Ishikawa (cell line): Measurements from ENCODE around the gene ZMIZ1.

Experiments used
- CEBPB ChIP-seq: IDR thresholded peaks from 2 replicates; pipeline ENCODE4 v1.6.1; 2012
- CREB1 ChIP-seq: IDR thresholded peaks from 2 replicates; pipeline ENCODE4 v1.6.1; 2012; ENCODE audit warnings: low read depth
- EGR1 ChIP-seq: IDR thresholded peaks from 2 replicates; pipeline ENCODE4 v1.6.1; 2012
- EP300 ChIP-seq: IDR thresholded peaks from 2 replicates; pipeline ENCODE4 v1.6.1; 2012; ENCODE audit warnings: borderline replicate concordance
- FOXM1 ChIP-seq: IDR thresholded peaks from 2 replicates; pipeline ENCODE4 v1.6.1; 2012; ENCODE audit warnings: low read depth, borderline replicate concordance
- NFIC ChIP-seq: IDR thresholded peaks from 2 replicates; pipeline ENCODE4 v1.6.1; 2012
- RAD21 ChIP-seq: IDR thresholded peaks from 2 replicates; pipeline ENCODE4 v1.6.1; 2012; ENCODE audit warnings: low read depth
- TAF1 ChIP-seq: IDR thresholded peaks from 2 replicates; pipeline ENCODE4 v1.6.1; 2012; ENCODE audit warnings: low read depth, mild to moderate bottlenecking
- TCF12 ChIP-seq: IDR thresholded peaks from 2 replicates; pipeline ENCODE4 v1.6.1; 2012; ENCODE audit warnings: low read depth
- TEAD4 ChIP-seq: IDR thresholded peaks from 2 replicates; pipeline ENCODE4 v1.6.1; 2012
- YY1 ChIP-seq: IDR thresholded peaks from 2 replicates; pipeline ENCODE4 v1.6.1; 2012; ENCODE audit warnings: low read depth
- ZBTB7A ChIP-seq: IDR thresholded peaks from 2 replicates; pipeline ENCODE4 v1.6.1; 2012; ENCODE audit warnings: low read depth
- TF ChIP-seq, protein P1 (sequence below): IDR thresholded peaks from 2 replicates; pipeline ENCODE4 v1.6.1; 2012; ENCODE audit warnings: low read depth, mild to moderate bottlenecking
- TF ChIP-seq, protein P2 (sequence below): IDR thresholded peaks from 2 replicates; pipeline ENCODE4 v1.6.1; 2012
- TF ChIP-seq, protein P3 (sequence below): IDR thresholded peaks from 2 replicates; pipeline ENCODE4 v1.6.1; 2012

ZMIZ1 gene

DNA sequence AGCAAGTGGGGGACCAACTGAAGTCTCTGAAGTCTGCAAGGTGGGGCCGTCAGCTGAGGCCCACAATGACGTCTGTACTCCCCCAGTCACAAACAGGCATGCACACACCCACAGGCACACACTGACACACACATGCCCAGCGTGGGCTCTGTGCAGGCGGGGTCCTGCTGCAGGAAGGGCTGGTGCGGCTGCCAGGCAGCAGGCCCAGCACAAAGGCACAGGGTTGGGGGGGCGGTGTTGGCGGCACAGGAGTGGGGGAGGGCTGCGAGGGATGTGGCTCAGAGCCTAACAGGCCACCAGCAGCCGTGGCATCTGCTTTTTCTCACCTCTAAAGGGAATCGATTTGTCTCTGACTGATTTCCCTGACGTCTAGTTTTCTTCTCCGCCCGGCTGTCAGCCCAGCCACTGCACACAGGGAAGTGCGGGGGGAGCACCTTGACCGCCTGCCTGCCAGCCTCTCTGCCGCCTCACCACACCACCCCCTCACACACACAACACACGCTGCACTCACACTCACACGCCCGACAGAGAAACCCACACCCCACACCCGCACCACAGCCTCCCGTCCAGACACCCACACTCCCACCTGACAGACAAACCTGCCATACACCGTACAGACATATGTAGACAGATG, 43.5 kb upstream of the ZMIZ1 start:
- TF ChIP-seq TAF1: no peak
- no peak for TF ChIP-seq TCF12
- no peak for TF ChIP-seq FOXM1
- no peak for TF ChIP-seq EP300
- TF ChIP-seq, protein P1, sequence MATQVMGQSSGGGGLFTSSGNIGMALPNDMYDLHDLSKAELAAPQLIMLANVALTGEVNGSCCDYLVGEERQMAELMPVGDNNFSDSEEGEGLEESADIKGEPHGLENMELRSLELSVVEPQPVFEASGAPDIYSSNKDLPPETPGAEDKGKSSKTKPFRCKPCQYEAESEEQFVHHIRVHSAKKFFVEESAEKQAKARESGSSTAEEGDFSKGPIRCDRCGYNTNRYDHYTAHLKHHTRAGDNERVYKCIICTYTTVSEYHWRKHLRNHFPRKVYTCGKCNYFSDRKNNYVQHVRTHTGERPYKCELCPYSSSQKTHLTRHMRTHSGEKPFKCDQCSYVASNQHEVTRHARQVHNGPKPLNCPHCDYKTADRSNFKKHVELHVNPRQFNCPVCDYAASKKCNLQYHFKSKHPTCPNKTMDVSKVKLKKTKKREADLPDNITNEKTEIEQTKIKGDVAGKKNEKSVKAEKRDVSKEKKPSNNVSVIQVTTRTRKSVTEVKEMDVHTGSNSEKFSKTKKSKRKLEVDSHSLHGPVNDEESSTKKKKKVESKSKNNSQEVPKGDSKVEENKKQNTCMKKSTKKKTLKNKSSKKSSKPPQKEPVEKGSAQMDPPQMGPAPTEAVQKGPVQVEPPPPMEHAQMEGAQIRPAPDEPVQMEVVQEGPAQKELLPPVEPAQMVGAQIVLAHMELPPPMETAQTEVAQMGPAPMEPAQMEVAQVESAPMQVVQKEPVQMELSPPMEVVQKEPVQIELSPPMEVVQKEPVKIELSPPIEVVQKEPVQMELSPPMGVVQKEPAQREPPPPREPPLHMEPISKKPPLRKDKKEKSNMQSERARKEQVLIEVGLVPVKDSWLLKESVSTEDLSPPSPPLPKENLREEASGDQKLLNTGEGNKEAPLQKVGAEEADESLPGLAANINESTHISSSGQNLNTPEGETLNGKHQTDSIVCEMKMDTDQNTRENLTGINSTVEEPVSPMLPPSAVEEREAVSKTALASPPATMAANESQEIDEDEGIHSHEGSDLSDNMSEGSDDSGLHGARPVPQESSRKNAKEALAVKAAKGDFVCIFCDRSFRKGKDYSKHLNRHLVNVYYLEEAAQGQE: no peak
- no peak for TF ChIP-seq RAD21

DNA sequence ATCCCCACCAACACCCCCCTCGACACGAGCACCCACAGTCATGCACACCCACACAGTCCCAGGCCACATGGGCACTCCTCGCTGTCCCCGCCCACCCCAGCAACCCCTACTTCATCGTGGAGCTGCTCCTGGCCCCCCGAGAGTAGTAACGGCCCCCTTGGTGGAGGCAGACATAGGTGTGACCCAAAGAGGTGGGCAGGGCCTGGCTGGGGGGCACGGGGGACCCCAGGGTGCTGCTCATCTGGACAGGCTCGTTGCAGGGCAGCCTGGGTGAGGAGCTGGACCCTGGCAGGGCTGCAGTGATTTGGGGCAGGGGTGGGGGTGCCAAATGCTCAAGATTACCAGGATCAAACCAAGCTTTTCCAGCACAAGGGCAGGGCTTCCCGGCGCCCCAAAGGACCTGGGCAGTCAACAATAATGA, 42.4 kb upstream of the ZMIZ1 start:
- no peak for TF ChIP-seq CREB1
- no peak for TF ChIP-seq ZBTB7A
- TF ChIP-seq, protein P2, sequence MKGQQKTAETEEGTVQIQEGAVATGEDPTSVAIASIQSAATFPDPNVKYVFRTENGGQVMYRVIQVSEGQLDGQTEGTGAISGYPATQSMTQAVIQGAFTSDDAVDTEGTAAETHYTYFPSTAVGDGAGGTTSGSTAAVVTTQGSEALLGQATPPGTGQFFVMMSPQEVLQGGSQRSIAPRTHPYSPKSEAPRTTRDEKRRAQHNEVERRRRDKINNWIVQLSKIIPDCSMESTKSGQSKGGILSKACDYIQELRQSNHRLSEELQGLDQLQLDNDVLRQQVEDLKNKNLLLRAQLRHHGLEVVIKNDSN: no peak
- no peak for TF ChIP-seq FOXM1
- TF ChIP-seq TAF1: no peak
- no peak for TF ChIP-seq CEBPB
- no peak for TF ChIP-seq TCF12
- no peak for TF ChIP-seq RAD21
- no peak for TF ChIP-seq NFIC
- no peak for TF ChIP-seq YY1
- TF ChIP-seq, protein P3, sequence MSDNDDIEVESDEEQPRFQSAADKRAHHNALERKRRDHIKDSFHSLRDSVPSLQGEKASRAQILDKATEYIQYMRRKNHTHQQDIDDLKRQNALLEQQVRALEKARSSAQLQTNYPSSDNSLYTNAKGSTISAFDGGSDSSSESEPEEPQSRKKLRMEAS: no peak
- no peak for TF ChIP-seq EGR1
- no peak for TF ChIP-seq TEAD4
- TF ChIP-seq EP300: no peak

DNA sequence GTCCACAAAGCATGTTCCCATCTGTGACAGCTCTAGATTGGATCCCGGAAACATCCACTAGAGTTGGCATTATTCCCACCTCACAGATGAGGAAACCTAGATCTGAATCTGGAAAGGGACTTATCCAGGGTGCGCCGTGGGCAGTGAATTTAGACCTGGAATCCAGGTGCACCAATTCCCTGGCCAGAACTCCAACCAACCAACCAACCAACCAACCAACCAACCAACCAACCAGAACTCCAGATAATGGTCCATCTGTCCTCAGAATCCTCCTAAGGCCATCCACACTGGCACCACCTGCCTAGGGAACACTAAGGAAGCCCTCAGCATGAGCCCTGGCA, 42.0 kb upstream of the ZMIZ1 start:
- TF ChIP-seq EGR1: no peak
- no peak for TF ChIP-seq CEBPB

DNA sequence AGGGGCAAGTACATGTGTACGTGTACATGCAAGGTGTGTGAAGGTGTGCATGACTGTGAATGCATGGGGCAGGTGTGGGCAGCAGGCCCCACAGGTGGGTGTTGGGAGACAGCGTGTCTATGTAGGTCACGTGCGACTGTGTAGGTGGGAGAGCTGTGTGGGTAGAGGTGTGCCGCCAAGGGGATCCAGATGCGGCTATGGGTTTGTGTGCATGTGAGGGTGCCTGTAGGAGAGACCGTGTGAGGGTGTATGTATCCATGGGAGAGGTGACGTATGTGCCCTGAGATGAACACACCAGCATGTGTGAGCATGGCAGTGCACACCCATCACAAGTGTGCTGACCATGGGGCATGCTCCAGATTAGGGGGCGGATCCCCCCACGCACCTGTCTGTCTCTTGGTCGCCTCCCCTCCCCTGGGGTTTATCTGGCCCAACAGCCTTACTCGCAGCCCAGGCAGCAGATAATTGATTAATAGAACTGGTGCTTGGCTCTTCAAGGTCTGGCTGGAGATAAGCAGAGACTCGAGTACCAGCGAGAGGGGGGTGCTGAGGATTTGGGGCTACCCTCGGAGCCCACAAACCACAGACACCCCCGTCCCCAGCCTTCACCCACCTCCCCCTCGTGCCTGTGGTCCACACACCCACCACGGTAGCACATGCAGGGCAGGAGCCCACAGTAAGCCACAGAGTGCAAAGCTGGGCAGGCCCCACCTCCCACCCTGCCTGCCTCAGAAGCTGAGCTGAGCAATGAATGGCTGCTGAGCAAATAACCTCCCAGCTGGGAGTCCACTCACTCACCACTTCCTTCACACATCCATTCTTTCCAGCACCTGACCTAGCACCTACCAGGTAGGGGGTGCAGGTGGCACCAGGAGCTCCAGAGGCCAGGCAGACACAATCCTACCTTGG, 41.4 kb upstream of the ZMIZ1 start:
- TF ChIP-seq ZBTB7A: no peak
- TF ChIP-seq, protein P2: 0 out of 2 replicates have a peak, but pooled peaks have one; percentile 39

DNA sequence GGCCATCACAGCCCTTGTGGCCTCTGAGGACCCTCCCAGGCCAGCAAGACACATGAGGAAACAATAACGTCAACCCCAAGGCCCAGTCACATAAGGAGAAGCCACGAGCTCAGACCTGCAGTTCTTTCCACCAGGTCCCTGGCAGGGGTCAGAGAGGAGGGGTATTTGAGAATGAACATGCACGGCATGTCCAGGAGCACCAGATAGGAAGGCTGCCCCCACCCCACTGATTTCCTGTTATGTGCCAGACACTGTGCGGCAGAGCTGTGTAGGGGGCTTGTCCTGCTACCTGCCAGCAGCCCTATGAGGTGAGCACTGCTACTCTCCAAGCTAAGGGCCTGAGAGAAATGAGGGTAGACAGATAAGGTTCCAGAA, 40.7 kb upstream of the ZMIZ1 start:
- no peak for TF ChIP-seq YY1
- no peak for TF ChIP-seq ZBTB7A
- TF ChIP-seq, protein P1: no peak
- TF ChIP-seq CREB1: no peak
- TF ChIP-seq CEBPB: no peak
- TF ChIP-seq FOXM1: no peak
- TF ChIP-seq, protein P2: no peak
- no peak for TF ChIP-seq TAF1
- TF ChIP-seq, protein P3: no peak
- no peak for TF ChIP-seq NFIC
- TF ChIP-seq RAD21: no peak
- TF ChIP-seq TCF12: no peak
- TF ChIP-seq EP300: no peak
- no peak for TF ChIP-seq TEAD4
- no peak for TF ChIP-seq EGR1

DNA sequence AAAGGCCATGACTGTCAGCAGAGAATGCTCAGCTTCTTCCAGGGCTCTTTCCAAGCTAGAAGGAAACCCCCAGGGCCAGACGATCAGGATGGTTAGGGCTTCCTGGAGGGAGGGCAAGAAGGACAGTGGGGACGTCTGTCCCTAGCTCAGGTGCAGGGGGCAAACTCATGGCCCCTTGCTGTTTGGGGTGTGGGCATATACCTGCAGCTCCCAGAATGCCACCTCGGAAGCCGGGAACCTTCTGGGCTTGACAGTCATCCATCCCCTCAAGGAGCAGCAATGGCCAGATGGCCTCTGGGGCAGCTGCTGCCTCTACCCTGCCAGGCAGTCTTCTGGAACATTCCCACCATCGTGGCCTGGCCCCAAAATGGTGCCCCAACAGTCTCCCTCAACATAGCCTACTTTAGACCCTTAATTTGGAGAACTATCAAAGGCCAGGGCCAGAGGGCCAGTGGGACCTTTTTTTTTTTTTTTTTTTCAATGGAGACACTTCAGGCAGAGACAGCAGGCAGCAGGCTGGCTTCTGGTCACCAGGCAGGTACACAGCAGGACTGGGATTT, 40.2 kb upstream of the ZMIZ1 start:
- TF ChIP-seq EGR1: no peak
- TF ChIP-seq ZBTB7A: no peak
- TF ChIP-seq RAD21: no peak
- TF ChIP-seq YY1: no peak
- no peak for TF ChIP-seq TAF1
- TF ChIP-seq, protein P1: no peak
- TF ChIP-seq EP300: no peak
- TF ChIP-seq FOXM1: no peak
